Measurements from ENCODE around the gene DBNDD1. TPM values are rescaled to one million over a fixed set of nuclear protein-coding genes. Genes with fewer than 3 reads are reported as not detected.

DBNDD1 gene
- total and polyA plus RNA-seq, 2 experiments from 2014 or later: 5.5 to 18.2 TPM

GRCh38 chr16:89965447-89966225, 53.6 kb downstream of the DBNDD1 start:
- Histone ChIP-seq H3K4me2 (no peak overlapping the region), H3K36me3 (replicated peaks; ENCODE audit: insufficient read depth, low read depth) (no peaks in the 10 kb centered on the region), H3K79me2 (no peaks in the 10 kb centered on the region), H3K27ac (no peak overlapping the region), H3K9me2 (replicated peaks; ENCODE audit: insufficient read depth) (no peaks in the 10 kb centered on the region), H3K9me3 (ENCODE audit: low read depth) (no peaks in the 10 kb centered on the region), H3K27me3 (no peaks in the 10 kb centered on the region), H3K4me3 (no peak overlapping the region), H4K20me1 (ENCODE audit: insufficient read depth, poor library complexity, severe bottlenecking) (no peaks in the 10 kb centered on the region), H2AFZ (no peak overlapping the region), H3K4me1 (ENCODE audit: insufficient read depth) (no peaks in the 10 kb centered on the region)
- TF ChIP-seq CTCF (IDR thresholded peaks at IDR 0.05; ENCODE audit: poor library complexity): no peak
- no peak for TF ChIP-seq EZH2 (IDR thresholded peaks at IDR 0.05; ENCODE audit: borderline replicate concordance)
- TF ChIP-seq EZH2phosphoT487 (IDR thresholded peaks at IDR 0.05; ENCODE audit: low read depth, severe bottlenecking, unreplicated experiment): no peak
- no peak for DNase-seq (ENCODE audit: low spot score)
- 97% methylated on average over 26 of the region's 30 CpGs for WGBS (ENCODE audit: low lambda C conversion rate, missing lambda C conversion rate)

- H4K20me1 ChIP-seq (ENCODE audit: insufficient read depth, poor library complexity, severe bottlenecking): no peaks in the 10 kb centered on the region
- H2AFZ ChIP-seq: no peak overlapping the region
- H3K4me1 ChIP-seq (ENCODE audit: insufficient read depth): no peaks in the 10 kb centered on the region
- H3K9me3 ChIP-seq (ENCODE audit: low read depth): no peaks in the 10 kb centered on the region
- H3K27me3 ChIP-seq: no peaks in the 10 kb centered on the region
- no peak overlapping the region for H3K4me2 ChIP-seq
- no peak for DNase-seq (ENCODE audit: low spot score)
- no peak overlapping the region for H3K27ac ChIP-seq
- H3K36me3 ChIP-seq (replicated peaks; ENCODE audit: insufficient read depth, low read depth): no peaks in the 10 kb centered on the region
- WGBS (ENCODE audit: low lambda C conversion rate, missing lambda C conversion rate): 96% methylated on average over 25 of the region's 25 CpGs
- H3K4me3 ChIP-seq: no peak overlapping the region
- H3K9me2 ChIP-seq (replicated peaks; ENCODE audit: insufficient read depth): no peaks in the 10 kb centered on the region
- H3K79me2 ChIP-seq: no peaks in the 10 kb centered on the region
- TF ChIP-seq CTCF (IDR thresholded peaks at IDR 0.05; ENCODE audit: poor library complexity): no peak
- no peak for TF ChIP-seq EZH2phosphoT487 (IDR thresholded peaks at IDR 0.05; ENCODE audit: low read depth, severe bottlenecking, unreplicated experiment)
- no peak for TF ChIP-seq EZH2 (IDR thresholded peaks at IDR 0.05; ENCODE audit: borderline replicate concordance)
These were observed 55.1 kb downstream of the DBNDD1 start for GRCh38 chr16:89964201-89964600.

GRCh38 chr16:89962754-89963498, 56.3 kb downstream of the DBNDD1 start:
- Histone ChIP-seq H4K20me1 (ENCODE audit: insufficient read depth, poor library complexity, severe bottlenecking) (no peaks in the 10 kb centered on the region), H3K4me2 (no peak overlapping the region), H3K4me1 (ENCODE audit: insufficient read depth) (no peaks in the 10 kb centered on the region), H3K27ac (no peak overlapping the region), H3K4me3 (no peak overlapping the region), H3K9me3 (ENCODE audit: low read depth) (no peaks in the 10 kb centered on the region), H3K79me2 (no peaks in the 10 kb centered on the region), H3K27me3 (no peaks in the 10 kb centered on the region), H2AFZ (no peak overlapping the region), H3K36me3 (replicated peaks; ENCODE audit: insufficient read depth, low read depth) (no peaks in the 10 kb centered on the region), H3K9me2 (replicated peaks; ENCODE audit: insufficient read depth) (no peaks in the 10 kb centered on the region)
- no peak for DNase-seq (ENCODE audit: low spot score)
- no peak for TF ChIP-seq EZH2phosphoT487 (IDR thresholded peaks at IDR 0.05; ENCODE audit: low read depth, severe bottlenecking, unreplicated experiment)
- TF ChIP-seq CTCF (IDR thresholded peaks at IDR 0.05; ENCODE audit: poor library complexity): no peak
- no peak for TF ChIP-seq EZH2 (IDR thresholded peaks at IDR 0.05; ENCODE audit: borderline replicate concordance)
- WGBS (ENCODE audit: low lambda C conversion rate, missing lambda C conversion rate): 91% methylated on average over 26 of the region's 26 CpGs

Data from hepatocyte (in vitro differentiated cells).